SKM-1 (cell line): ENCODE results near the gene HACD3.

Source experiments
- DNase-seq: peaks from one replicate; lab custom pipeline; 2025; ENCODE audit not compliant: unreplicated experiment; lab: John Stamatoyannopoulos, UW

HACD3 gene, protein sequence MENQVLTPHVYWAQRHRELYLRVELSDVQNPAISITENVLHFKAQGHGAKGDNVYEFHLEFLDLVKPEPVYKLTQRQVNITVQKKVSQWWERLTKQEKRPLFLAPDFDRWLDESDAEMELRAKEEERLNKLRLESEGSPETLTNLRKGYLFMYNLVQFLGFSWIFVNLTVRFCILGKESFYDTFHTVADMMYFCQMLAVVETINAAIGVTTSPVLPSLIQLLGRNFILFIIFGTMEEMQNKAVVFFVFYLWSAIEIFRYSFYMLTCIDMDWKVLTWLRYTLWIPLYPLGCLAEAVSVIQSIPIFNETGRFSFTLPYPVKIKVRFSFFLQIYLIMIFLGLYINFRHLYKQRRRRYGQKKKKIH

DNA sequence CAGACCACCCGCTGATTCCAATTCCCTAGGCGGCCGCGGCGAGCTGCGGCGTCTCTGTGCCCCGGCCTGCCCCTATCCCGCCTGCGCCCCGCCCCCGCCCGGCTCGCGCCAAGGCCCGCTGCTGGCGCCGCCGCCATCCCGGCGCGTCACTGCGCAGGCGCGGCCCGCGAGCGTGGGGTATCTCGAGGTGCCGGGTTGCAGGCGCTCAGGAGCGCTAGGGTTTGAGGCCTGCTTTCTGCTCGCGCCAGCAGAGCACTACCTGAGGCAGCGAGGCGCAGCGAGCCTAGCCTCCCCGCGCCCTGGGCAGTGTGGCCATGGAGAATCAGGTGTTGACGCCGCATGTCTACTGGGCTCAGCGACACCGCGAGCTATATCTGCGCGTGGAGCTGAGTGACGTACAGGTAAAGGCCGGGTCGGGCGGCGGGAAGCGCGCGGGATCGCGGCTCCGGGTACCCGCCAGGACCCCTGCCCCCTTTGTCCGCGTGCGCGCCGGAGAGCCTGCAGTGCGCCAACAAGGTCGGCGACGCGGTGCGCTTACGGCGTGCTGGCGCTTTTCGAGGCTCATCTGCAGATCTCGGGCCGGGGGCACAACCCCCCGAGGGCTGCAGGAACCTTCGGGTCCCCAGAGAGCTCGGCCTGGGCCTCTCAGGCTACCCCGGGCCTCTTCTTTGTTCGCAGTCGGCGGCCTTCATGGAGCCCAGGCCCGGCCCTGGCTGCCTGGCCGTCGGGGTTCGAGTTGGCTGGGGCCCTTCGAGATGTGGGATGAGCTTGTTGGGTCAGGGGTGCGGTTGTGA lies at the start of gene HACD3:
Gene HACD3 (plus strand): TSS at position 146 of the 794 bp plus-strand sequence. CDS start 169 bp downstream, at position 315.
- peak; percentile 60 for DNase-seq

DNA sequence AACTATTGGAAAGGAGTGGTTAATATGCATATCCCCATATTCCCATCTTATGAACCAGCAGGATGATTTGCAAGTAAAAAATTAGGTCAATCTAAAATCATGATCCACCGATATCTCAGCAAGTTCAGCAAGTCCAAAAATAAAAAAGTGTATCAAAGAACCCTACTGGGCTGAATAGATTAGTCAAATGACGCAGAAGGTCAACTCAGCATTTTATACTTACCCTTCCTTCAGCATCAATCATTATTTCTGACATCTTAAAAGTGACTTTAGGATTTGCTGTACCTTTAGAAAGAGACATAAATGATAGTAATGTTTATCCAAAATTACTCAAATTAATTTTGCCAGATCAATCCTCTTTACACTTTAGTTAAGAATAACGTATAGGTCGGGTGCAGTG lies 45.4 kb upstream of the HACD3 start:
- no peak for DNase-seq

DNA sequence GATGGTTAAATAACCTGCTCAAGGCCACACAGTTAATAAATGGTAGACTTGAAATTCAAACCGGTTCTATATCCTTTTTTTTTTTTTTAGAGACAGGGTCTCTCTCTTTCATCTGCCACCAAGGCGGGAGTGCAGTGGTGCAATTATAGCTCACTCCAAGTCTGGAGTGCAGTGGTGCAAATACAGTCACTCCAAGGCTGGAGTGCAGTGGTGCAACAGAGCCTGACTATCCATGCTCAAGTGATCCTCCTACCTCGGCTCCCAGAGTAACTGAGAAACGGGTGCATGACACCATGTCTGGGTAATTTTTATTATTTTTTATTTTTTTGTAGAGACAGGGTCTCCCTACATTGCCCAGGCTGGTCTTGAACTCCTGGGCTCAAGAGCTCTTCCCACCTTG lies 36.2 kb upstream of the HACD3 start:
- DNase-seq, result no peak

DNA sequence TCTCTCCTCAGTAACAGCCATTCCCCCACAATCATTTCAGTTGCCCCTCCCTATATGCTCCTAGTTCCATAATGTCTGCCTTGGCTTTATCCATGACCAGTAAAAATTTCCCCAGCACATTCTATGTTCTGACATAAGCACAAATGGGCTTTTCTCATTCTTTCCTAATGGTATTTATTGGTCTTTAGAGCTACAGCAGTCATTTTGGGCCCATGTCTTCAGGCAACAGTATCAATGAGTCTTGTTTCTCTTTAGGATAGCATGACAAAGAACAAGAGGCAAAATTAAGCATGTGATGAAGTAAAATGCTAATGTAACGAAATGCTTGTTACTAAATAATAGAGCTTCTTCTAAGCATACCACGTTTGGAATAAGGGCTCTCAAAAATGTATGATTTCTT lies 20.9 kb upstream of the HACD3 start:
- DNase-seq, result no peak

DNA sequence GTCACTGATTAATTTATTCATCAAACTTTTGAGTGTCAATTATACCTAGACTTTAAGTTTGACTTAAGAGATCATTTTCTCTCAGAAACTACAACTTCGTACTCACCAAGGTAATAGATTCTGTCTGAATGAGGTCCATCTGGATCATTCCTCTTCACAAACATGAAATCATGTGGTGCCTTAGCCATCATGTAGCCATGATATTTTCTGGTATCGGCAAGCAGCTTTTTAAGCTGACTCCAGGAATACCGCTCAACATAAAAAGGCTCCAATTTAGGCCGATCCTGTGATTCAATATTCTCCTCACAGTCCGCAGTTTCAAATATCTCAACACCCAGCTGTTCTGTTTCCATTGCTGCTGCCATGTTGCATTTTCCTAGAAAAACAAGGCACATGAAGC lies 18.1 kb upstream of the HACD3 start:
- DNase-seq, result no peak

DNA sequence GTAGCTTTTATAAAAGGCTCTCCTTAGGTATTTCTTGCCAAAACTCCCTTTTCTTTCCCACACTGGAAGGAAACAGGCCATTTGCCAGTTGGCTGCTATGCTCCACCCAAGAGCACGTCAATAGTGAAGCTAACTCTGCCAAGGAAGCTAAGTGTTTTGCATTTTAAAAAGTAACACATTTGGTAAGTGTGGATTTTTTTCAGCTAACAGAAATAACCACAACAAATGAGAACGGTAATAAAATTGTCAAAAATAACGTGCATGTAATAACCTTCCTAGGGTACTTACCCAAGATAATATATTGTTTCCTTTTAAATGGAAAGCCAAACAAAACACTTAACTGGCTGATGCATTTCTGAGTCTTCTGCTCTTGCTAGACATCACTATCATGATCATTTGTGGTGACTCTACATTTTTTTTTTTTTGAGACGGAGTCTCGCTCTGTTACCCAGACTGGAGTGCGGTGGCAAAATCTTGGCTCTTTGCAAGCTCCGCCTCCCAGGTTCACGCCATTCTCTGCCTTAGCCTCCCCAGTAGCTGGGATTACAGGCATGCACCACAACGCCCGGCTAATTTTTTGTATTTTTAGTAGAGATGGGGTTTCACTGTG lies 17.4 kb upstream of the HACD3 start:
- no peak for DNase-seq

DNA sequence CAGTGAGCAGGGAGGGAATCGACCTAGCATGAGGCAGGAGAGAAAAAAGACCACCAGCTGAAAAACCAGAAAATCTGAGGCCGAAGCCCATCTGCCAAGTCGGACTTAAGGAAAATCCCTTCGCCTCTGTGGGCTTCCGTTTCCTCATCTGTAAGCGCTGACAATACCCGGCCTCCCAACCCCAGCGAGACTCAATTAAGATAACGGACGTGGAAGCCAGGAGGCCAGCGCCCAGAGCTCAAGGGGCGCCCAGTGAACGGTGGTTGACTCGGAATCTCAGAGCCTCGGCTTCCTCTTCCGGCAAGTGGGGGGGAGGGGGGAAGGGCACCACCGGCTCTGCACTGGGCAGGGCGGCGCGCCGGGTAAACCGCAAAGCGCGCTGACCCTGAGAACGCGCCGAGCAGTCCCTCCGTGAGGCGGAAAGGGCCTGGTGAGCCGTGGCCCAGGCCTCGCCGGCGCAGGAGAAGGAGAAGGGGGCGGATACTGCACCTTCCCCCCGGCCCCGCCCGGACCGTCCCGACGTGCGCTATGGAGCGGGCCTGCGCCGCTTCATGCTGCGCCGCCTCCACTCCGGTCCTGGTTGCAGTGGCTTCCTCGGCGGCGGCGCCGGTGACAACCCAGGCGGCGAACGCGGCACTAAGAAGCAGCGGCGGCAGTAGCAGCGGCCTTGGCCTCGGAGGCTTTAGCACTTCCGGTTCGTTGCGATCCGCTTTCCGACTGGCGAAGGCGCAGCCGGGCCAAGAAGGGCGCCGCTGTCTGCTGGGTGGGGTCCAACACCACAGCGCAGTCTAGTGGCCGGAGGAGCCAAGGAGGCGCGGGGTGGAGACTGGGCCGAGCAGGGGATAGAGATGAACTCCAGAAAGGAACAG lies 13.0 kb upstream of the HACD3 start, which contains the start of gene DPP8:
Gene DPP8 (minus strand): TSS at position 693 of the 869 bp plus-strand sequence. CDS start 5,136 bp downstream, outside the sequence.
- peak; percentile 82 for DNase-seq

DNA sequence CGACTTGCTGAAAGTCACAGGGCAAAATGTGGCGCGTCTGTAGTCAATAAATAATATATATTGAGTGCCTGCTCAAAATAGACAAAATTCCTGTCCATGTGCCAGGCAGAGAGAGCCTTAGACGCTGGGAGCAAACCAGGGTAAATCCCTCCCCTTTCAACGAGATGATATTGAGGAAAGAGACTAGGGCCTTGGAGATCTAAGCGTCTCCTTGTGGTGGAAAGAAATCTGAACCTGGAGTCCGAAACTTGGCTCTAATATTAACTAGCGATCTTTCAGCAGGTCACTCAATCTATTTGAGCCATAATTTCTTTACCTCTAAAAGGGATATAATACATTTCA lies 12.4 kb upstream of the HACD3 start:
- DNase-seq, result no peak

DNA sequence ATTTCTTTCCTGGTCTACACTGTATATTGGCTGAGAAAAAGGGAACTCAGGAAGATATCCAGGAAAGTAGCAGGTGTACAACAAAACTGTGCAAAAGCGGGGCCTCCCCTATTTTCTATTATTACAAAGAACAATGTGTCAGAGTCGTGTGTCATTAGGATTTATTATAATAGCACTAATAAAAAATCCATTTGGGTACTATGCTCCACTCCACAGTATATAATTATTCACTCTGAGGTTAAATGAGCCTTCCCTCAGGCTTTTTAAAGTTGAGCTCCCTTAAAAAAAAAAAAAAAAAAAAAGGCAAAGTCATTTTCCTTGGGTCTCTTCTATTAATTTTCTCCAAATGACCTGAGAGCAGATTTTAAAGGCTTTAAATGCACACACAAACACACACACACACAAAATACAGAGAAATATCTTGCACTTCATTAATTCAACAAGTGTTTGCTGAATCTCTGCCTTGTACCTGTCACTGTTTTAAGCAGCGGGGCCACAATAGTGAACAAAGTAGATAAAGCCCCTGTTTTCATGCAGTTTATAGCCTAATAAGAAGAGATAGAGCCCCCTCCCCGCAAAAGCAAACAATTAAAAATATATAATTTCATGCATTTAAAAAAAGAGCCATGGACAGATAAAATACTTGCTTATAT lies 11.5 kb upstream of the HACD3 start:
- no peak for DNase-seq

DNA sequence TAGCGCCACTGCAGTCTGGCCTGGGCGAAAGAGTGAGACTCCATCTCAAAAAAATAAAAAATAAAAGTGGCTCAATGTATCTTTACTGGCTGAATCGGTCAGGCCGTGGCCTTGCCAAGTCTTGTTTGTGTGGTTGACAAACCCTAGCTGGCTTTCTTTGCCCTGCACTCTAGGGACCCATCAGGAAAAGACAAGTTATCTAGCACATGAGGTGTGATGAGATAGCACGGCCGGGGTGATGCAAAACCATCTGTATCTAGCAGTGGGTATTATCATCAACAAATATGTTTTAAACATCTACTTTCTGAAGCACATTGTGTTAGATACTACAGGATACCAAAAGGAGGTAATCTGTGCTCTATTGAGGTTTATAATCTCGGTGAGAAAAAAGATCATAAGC lies 8.9 kb upstream of the HACD3 start:
- DNase-seq, result no peak

DNA sequence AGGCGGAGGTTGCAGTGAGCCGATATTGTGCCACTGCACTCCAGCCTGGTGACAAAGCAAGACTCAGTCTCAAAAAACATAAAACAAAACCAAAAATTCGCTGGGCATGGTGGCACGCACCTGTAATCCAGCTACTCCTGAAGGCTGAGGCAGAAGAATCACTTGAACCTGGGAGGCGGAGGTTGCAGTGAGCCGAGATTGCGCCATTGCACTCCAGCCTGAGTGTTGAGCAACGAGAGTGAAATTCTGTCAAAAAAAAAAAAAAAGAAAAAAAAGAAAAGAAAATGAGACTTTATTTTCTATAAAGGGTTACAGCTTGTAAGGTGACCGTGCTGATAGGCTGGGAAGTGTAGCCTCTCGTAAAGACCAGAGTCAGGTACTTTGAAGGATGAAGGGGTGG lies 6.0 kb upstream of the HACD3 start:
- no peak for DNase-seq

DNA sequence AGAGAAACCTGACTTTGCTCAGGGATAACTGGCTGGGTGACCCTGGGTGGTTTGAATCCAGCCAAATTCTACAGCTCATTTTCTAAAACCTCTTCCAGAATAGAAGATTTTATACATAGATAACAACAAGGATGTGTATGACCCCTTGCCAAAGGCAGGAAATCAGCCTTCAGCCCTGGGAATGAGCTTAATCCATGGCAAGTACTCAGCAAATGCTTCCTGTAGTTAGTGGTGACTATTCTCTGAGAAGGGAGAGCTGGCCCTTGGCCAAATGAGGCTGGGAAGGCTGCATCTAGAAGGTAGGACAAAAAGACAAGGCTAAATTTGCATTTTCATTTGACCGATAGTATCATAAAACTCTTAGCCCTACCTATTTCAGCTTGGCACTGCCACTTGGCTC lies 4.6 kb upstream of the HACD3 start:
- no peak for DNase-seq

DNA sequence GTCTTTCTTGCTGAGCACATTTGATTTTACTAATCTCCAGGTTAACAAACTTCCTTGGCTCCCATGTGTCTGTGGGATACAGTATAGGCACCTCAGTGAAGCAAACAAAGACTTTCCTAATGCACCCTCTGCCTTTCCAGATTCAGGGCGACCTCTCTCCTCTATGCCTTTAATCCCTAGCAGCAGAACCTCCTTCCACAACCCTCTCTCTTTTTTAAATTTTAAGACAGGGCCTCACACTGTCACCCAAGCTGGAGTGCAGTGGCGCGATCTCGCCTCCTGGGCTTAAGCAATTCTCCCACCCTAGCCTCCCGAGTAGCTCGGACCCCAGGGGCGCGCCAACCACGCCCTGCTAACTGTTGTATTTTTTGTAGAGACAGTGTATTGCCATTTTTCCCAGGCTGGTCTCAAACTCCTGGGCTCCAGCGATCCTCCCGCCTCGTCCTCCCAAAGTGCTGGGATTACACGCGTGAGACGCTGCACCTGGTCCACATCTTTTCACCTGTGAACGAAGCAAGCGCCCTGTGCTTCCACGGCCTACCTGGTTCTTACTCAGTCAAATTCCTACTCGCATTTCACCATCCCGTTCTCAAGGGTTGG lies 1.7 kb upstream of the HACD3 start:
- no peak for DNase-seq

DNA sequence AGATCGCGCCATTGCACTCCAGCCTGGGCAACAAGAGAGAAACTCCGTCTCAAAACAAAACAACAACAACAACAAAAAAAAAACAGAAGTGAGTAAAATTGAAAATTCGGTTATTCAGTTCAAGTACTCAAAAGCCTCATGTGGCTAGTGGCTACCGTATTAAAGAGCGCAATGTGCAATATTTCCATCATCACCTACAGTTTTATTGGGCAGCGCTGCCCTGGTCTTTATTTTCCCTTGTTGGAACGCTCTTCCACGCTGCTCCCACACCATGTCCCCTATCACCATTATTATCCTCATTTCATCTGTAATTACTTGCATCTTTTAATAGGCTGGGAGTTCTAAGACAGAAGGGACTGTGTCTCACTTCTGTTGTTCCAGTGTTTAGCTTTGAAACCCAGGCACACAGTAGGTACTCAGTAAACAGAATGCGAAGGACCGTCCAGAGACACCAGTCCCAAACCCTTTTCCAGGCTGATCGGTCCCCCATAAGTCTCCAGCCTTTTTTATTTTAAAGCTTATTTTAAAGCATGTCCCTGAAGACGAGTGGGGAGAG lies 423 bp upstream of the HACD3 start:
- DNase-seq, result no peak

DNA sequence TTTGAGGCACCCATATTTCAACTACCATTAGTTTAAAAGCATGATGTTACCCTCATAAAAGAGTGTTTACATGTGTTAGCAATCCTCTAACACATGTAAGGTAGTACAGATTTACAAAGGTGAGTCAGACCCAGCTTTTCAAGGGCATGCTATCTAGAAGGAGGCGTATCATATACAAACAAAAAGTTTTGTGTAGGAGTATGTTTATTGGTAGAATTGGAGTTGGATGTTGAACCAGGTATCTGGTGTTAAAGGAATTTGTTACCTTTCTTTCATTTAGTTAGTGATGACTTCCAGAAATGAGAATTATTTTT lies 2.4 kb downstream of the HACD3 start:
- no peak for DNase-seq

DNA sequence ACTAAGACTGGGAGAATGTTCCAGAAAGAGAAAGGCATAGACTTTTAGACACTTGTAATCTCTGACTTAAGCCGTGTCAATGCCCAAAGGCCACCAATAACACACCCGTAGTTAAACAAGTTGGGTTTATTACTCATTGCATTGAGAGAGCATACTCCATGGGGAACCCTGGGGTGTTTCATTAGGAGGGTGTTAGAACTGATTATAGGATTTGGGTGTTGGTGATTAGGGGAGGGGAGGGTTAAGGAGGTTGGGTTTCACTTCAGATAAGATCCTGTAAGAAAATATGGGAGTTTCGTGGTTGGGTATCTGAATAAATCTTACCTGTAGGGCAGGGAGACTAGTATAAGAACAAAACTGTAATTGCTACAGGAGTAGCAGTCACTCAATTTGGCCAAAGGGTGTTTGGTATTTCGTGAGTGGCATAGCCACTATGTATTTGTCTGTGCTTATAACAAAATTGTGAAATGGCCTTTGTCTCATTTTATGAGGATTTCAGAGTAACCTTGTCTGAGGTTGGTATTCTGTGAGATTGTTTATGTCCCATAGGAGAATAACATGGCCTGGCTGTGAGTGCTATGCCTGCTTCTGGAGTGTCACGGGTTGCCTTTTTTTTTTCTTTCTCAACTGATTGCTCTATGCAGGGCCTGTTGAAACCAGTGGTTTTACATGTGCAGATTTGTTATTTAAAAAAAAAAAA lies 2.9 kb downstream of the HACD3 start:
- no peak for DNase-seq

DNA sequence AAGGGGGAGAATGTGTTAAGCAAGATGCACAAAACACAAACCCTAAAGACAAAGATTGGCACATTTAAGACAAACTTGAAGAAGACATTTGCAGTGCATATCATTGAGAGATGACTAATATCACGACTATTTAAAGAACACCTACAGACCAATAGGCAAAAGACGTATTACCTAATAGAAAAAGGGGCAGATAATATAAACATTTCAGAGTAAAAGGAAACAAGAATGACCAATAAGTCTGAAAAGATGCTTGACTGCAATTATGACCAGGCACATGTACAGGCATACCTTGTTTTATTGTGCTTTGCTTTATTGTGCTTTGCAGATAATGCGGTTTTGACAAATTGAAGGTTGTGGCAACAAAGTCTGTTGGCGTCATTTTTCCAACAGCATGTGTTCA lies 4.9 kb downstream of the HACD3 start:
- no peak for DNase-seq

DNA sequence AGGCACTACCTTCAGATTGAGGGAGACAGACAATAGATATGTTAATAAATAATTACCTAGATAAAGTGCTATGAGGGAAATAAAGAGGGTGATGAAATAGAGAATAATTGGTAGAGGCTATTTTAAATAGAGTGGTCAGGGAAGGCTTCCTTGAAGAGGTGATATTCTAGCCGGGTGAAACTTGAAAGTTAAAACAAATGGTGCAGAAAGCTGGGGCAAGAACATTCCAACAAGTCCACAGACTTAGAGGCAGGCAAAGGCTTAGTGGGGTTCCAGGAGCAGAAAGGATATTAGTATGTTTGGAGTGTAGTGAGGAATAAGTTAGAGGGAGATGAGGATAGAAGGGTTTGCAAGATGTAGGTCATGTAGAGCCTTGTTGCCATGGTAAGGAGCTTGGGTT lies 10.1 kb downstream of the HACD3 start:
- no peak for DNase-seq

DNA sequence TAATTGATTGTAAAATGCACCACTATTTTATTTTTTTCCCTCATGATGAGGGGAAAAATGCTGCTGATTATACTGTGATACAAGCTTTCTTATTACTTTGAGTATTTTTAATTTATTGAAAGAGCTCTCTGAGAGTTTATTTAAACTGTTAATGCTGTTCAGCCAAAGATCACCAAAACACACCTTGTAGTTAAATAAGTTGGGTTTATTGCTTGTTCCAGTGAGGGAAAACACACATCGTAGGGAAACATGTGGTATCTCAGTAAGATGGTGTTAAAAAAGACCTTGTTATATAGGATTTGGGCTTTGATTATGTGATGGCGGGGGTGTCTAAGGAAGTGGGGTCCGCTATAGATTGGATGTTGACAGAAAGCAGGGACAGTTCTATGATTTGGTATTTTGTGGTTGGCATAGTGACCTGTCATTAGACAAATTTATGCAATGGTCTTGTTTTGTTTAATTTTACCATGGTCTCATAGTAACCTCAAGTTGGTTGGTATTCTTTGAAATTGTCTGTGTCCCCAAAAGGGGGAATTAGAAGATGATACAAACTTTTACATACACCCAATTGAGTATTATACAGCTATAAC lies 11.1 kb downstream of the HACD3 start:
- no peak for DNase-seq
